Fibroblast of skin of right biceps (primary cell): ENCODE measurements around the gene KLHL36.

Experiments
- DNase-seq: peaks from one replicate; pipeline ENCODE4 v3.0.0-alpha.2; 2013

KLHL36 gene

GRCh38 chr16:84647828-84648594 lies at the start of gene KLHL36:
TSS of gene KLHL36 (plus strand) at chr16:84648511. CDS start at chr16:84650868, 2,357 bp downstream.
- peak; percentile 41 for DNase-seq

DNA sequence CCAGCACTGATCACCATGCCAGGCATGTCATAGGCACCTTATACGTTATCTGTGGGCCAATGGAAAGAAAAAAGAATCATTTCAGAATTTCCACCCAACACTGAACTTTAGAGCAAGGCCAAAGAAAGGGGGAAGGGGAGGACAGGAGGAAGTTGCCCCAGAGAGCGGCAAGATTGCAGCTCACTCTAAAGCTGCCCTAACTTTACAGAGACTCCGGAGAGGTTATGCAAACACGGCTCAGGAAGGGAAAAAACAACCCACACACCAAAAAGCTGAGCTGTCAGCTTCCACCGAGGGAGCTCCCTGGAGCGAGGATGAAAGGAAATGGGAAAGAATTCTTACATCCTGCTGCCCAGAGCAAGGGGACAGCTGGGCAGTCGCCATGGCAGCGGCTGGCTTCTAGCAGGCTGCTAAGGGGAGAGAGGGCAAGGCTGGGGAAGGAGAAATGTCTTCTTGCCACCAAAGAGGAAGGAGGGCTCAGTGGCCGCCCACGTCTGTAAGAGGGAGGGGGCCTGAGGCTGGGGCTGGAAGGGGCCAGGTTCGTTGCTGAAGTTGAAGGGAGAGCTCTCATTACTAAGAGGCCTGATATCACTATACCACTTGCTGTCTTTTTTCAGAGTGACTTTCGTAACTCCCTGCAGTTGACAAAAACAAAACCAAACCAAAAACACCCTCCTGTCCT lies 48.6 kb upstream of the KLHL36 start:
- DNase-seq: peak; percentile 85

DNA sequence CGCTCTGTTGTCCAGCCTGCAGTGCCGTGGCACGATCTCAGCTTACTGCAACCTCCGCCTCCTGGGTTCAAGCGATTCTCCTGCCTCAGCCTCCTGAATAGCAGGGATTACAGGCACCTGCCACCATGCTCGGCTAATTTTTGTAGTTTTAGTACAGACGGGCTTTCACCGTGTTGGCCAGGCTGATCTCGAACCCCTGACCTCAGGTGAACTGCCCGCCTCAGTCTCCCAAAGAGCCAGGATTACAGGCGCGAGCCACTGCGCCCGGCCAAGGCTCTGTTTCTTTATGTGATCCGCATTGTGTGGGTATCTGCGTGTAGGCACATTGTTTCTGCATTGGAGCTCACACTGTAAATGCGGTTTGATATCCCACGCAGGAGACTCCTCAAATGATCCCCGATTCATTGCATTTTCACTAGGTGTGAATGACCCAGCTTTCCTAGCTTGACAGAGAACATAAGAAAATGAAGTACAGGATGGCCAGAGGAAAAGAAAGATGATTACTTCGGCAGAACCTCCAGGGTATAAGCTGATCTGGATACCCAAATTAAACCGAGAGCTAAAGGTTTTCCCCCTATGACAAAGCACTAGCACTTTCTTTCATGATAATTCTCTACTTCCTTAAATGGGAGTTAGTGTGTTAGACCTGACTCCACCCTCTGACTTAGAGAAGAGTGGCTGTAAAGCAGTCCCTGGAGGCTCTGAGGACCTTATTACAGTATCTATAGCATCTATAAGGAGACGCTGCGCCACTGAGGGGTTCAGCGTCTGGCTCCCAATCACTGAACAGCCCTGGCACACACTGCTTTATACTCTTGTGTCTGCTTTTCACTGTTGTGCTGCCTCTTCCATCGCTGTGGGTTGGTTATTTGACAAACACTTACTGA lies 47.7 kb upstream of the KLHL36 start:
- DNase-seq: no peak

GRCh38 chr16:84603140-84603816 lies 45.0 kb upstream of the KLHL36 start:
- DNase-seq: peak; percentile 98

DNA sequence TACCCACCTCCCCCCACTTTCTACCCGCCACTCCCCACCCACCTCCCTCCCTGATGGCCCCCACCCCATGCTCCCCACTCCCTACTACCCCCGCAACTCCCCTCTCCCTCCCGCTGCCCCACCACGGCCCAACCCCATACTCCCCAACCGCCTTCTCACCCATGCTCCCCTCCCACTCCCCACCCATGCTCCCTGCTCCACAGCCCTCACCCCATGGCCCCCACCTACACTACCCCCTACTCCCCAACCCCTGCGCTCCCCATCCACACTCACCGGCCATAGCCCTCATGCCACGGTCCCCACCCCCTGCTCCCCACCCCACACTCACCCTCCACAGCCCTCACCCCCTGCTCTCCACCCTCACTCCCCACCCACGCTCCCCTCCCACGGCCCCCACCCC lies 44.4 kb upstream of the KLHL36 start:
- DNase-seq: no peak

GRCh38 chr16:84604477-84605013 lies 43.8 kb upstream of the KLHL36 start:
- DNase-seq: no peak

DNA sequence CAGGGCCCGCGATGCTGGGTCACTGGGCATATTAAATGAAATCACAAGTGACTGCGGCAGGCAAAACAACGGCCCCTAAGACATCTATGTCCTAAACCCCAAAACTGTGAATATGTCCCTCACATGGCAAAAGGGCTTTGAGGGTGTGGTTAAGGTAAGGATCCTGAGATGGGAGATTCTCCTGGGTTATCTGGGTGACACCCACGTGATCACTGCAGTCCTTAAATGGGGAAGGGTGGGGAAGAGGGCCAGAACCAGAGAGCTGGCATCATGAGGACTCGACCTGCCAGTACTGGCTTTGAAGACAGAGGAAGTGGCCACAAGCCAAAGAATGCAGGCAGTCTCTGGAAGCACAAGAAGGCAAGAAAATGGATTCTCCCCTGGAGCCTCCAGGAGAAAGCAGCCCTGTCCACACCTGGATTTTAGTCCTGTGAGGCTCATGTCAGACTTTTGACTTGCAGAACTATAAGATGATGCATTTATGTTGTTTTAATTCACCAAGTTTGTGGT lies 42.9 kb upstream of the KLHL36 start:
- DNase-seq: no peak

- no peak for DNase-seq
Measured at GRCh38 chr16:84606081-84606875, 42.0 kb upstream of the KLHL36 start.

GRCh38 chr16:84607061-84607460 lies 41.2 kb upstream of the KLHL36 start:
- DNase-seq: no peak

- DNase-seq: no peak
Measured at GRCh38 chr16:84607694-84608093, 40.6 kb upstream of the KLHL36 start.

DNA sequence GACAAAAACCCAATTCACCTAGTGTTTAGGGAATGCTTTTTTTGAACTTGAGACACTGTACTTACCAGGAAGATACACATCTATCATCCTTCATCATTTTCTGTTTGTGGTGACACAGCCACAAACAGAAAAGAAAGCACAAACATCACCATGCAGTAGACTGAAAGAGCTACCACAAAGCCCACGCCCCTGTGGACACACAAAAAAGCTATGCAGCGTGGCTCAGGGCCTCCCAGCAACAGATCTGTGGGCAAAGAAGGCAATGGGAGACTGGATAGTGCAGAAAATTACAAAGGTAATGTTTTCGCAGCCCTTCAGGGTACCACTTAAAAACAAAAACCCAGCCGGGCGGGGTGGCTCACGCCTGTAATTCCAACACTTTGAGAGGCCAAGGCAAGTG lies 40.0 kb upstream of the KLHL36 start:
- DNase-seq: no peak

DNA sequence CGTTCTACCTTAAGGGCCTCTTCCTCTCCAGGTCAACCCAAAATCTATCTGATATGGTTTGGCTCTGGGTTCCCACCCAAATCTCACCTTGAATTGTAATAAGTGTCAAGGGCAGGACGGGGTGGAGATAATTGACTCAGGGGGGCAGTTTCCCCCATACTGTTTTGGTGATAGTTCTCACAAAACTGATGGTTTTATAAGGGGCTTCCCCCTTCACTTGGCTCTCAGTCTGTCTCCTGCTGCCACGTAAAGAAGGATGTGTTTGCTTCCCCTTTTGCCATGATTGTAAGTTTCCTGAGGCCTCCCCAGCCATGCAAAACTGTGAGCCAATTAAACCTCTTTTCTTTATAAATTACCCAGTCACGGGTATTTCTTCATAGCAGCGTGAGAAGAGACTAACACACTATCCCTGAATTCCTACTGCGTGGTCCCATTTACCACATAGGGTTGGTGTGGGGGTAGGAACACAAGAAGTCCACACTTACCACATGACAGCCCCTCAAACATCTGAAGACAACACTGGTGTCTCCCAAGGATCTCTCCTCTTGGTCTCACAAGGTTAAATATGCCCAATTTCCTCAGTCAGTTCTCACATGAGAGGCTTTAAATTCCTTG lies 38.6 kb upstream of the KLHL36 start:
- no peak for DNase-seq

DNA sequence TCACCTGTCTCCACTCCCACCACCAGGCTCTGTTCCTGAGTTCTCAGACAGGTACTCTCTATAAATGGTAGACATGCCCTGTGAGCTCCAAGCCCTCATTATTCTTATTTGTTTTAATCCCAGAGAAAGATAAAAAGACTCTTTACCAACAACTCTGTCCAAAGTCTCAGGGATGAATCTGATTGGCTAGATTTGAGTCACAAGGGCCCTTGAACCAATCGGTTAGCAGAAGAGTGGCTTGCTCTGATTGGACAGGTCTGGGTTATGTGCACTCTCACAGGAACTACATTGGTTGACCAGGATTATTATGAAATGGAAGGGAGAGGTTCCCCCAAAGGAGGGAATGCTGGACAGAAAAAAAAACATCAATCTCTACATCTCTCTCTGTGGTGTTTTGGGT lies 37.9 kb upstream of the KLHL36 start:
- DNase-seq: no peak

GRCh38 chr16:84611041-84611440 lies 37.3 kb upstream of the KLHL36 start:
- peak; percentile 56 for DNase-seq

DNA sequence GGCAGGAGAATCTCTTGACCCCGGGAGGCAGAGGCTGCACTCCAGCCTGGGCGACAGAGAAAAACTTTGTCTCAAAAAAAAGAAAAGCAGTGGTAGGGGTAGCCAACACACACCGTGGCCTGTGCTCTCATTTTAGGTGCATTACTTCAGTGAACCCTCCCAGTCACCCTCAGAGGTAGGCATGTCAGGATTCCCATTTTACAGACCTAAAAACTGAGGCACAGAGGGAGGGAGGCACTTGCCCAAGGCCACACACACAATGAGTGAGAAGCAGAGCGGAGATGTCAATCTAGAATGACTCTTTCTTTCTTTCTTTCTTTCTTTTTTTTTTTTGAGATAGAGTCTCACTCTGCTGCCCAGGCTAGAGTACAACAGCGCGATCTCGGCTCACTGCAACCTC lies 35.6 kb upstream of the KLHL36 start:
- DNase-seq: no peak

DNA sequence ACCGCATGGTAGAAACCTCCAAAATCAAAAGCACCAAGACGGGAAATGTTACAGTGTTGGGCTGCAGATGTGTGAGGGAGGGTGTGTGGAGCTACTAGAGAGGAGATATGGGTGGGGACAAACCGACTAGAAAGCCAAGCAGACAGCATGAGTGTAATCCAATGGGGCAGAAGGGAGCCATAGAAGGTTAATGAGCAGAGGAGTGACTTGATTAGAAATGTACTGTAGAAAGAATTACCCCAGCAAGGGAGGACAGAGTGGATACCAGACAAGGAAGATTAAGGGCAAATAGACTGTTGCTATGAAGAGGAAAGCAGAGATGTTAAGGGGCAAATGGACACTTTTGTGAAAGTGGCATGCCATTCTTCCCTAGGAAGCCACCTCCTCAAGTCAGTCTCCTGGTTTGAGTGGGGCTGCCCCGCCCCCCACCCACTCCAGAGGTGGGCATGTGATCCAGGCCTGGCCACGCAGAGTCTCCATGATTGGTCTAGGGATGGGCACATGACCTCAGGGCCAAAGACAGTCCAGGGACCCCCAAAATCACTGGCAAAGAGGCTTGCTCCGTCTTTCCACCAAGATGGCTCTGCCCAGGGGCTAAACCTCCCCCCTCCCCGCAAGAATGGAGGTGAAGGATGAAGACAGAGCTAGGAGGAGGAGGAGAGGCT lies 34.8 kb upstream of the KLHL36 start:
- DNase-seq: no peak

DNA sequence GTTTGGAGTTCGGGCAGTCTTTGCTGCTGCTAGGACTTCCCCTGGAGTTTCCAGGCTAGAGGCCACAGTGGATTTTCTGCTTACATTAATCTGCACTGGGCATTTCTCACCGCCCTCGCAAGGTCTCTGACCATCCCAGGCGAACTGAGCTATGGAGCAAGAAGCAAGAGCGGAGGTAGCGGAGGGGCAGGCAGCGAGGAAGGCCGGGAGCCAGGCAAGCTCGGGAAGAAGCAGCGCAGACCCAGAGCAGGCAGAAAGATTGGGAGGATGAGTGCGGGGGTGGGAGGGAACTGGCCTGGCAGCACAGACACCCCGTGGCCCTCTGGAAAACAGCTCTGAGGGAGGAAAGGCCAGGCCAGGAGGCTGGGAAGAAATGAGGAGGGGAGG lies 34.2 kb upstream of the KLHL36 start:
- DNase-seq: no peak

GRCh38 chr16:84614623-84614967 lies 33.7 kb upstream of the KLHL36 start:
- DNase-seq: no peak

GRCh38 chr16:84614968-84615813 lies 33.1 kb upstream of the KLHL36 start:
- no peak for DNase-seq

DNA sequence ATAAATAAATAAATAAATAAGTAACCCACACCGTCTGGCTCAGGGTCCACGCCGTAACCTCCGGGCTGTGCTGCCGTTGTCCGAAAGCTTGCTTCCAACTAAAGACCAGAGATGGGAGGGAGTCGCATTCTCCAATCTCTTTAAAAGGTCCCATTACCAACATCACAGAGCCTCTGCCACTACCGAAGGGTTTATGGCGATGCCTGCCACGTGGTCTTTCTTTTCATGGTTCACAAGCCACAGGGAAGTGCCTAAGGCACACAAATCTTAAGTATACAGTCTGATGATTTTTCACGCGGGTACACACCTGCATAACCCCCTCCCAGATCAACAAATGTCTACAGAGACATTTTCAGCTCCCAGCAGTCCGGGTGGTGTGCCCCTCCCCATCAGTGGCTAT lies 31.8 kb upstream of the KLHL36 start:
- no peak for DNase-seq
